ENCODE data around the gene MEF2B. TPM values are rescaled to one million over a fixed set of nuclear protein-coding genes. Genes with fewer than 3 reads are reported as not detected.

Gene MEF2B
- total RNA-seq, 1 donor from 2014 or later: 1.4 TPM

- H3K36me3 ChIP-seq: peaks cover 1% of the 10 kb centered on the region
- ATAC-seq: no peak
- TF ChIP-seq CTCF (IDR thresholded peaks at IDR 0.05): no peak
- DNase-seq: no peak
- H3K27ac ChIP-seq: peak overlapping the region; percentile 100
- intact Hi-C loops (cut with DNase I): no loop called here
- H3K4me1 ChIP-seq: peaks cover 42% of the 10 kb centered on the region
- H3K27me3 ChIP-seq: no peaks in the 10 kb centered on the region
- no peaks in the 10 kb centered on the region for H3K9me3 ChIP-seq
- peak overlapping the region; percentile 99 for H3K4me3 ChIP-seq
These were observed 21.7 kb upstream of the MEF2B start for GRCh38 chr19:19191768-19192077.

GRCh38 chr19:19186742-19187141, 16.7 kb upstream of the MEF2B start:
- Histone ChIP-seq H3K36me3 (peaks cover 22% of the 10 kb centered on the region), H3K27me3 (no peaks in the 10 kb centered on the region), H3K4me1 (peaks cover 25% of the 10 kb centered on the region), H3K4me3 (no peak overlapping the region), H3K27ac (no peak overlapping the region), H3K9me3 (no peaks in the 10 kb centered on the region)
- intact Hi-C loops (cut with DNase I): no loop called here
- DNase-seq (no peak), ATAC-seq (no peak)
- TF ChIP-seq CTCF (IDR thresholded peaks at IDR 0.05): no peak

- Histone ChIP-seq H3K36me3 (peaks cover 29% of the 10 kb centered on the region), H3K27ac (no peak overlapping the region), H3K9me3 (no peaks in the 10 kb centered on the region), H3K4me3 (no peak overlapping the region), H3K4me1 (peaks cover 22% of the 10 kb centered on the region), H3K27me3 (no peaks in the 10 kb centered on the region)
- DNase-seq (no peak), ATAC-seq (peak; percentile 87)
- peak; percentile 58 for TF ChIP-seq CTCF (IDR thresholded peaks at IDR 0.05)
- intact Hi-C loops (cut with DNase I): no loop called here
These were observed 16.0 kb upstream of the MEF2B start for GRCh38 chr19:19185853-19186740.

GRCh38 chr19:19181488-19181998, 11.5 kb upstream of the MEF2B start:
- H3K9me3 ChIP-seq: no peaks in the 10 kb centered on the region
- no peak for TF ChIP-seq CTCF (IDR thresholded peaks at IDR 0.05)
- H3K4me1 ChIP-seq: no peaks in the 10 kb centered on the region
- H3K4me3 ChIP-seq: no peak overlapping the region
- H3K36me3 ChIP-seq: peaks cover 30% of the 10 kb centered on the region
- DNase-seq: no peak
- H3K27me3 ChIP-seq: no peaks in the 10 kb centered on the region
- no peak for ATAC-seq
- H3K27ac ChIP-seq: no peak overlapping the region
- intact Hi-C loops (cut with DNase I): no loop called here

GRCh38 chr19:19179548-19180441, 9.7 kb upstream of the MEF2B start:
- Histone ChIP-seq H3K4me3 (no peak overlapping the region), H3K9me3 (no peaks in the 10 kb centered on the region), H3K36me3 (peaks cover 18% of the 10 kb centered on the region), H3K27ac (no peak overlapping the region), H3K27me3 (no peaks in the 10 kb centered on the region), H3K4me1 (no peaks in the 10 kb centered on the region)
- TF ChIP-seq CTCF (IDR thresholded peaks at IDR 0.05): no peak
- intact Hi-C loops (cut with DNase I): no loop called here
- no peak for DNase-seq
- no peak for ATAC-seq

All from upper lobe of right lung (tissue), 1 donor.